SK-N-SH (cell line): ENCODE measurements around the gene ASCL5.

Experiments
- POLR2AphosphoS5 ChIP-seq: IDR thresholded peaks from 2 replicates; pipeline ENCODE4 v1.6.1; 2012; ENCODE audit warnings: low read depth, low read length
- TEAD4 ChIP-seq: IDR thresholded peaks from 2 replicates; pipeline ENCODE4 v1.4.0; 2012; ENCODE audit warnings: mild to moderate bottlenecking, borderline replicate concordance; ENCODE audit not compliant: insufficient read depth
- TF ChIP-seq, protein P1 (sequence below): IDR thresholded peaks from 2 replicates; pipeline ENCODE4 v1.6.1; 2012; ENCODE audit warnings: mild to moderate bottlenecking, low read depth, low read length, moderate library complexity
- TF ChIP-seq, protein P2 (sequence below): fragments of 200-600 bp; sonication (generic); IDR thresholded peaks from 2 replicates; pipeline ENCODE4 v1.6.1; 2017; ENCODE audit warnings: antibody characterized with exemption, mild to moderate bottlenecking, moderate library complexity

DNA sequence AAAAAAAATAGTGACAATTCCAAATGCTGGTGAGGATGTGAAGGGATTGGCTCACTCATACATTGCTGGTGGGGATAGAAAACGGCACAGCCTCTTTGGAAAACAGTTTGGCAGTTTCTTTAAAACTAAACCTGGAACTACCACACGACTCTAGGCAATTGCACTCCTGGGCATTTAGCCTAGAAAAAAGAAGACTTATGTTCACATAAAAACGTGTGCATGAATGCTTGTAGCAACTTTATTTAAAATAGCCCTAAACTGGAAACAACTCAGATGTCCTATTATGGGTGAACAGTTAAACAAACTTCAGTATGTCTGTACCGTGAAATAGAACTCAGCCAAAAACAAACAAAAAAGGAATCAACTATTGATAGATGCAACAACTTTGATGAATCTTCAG, 36.7 kb upstream of the ASCL5 start:
- TF ChIP-seq POLR2AphosphoS5: no peak
- TF ChIP-seq TEAD4: no peak
- TF ChIP-seq, protein P1, sequence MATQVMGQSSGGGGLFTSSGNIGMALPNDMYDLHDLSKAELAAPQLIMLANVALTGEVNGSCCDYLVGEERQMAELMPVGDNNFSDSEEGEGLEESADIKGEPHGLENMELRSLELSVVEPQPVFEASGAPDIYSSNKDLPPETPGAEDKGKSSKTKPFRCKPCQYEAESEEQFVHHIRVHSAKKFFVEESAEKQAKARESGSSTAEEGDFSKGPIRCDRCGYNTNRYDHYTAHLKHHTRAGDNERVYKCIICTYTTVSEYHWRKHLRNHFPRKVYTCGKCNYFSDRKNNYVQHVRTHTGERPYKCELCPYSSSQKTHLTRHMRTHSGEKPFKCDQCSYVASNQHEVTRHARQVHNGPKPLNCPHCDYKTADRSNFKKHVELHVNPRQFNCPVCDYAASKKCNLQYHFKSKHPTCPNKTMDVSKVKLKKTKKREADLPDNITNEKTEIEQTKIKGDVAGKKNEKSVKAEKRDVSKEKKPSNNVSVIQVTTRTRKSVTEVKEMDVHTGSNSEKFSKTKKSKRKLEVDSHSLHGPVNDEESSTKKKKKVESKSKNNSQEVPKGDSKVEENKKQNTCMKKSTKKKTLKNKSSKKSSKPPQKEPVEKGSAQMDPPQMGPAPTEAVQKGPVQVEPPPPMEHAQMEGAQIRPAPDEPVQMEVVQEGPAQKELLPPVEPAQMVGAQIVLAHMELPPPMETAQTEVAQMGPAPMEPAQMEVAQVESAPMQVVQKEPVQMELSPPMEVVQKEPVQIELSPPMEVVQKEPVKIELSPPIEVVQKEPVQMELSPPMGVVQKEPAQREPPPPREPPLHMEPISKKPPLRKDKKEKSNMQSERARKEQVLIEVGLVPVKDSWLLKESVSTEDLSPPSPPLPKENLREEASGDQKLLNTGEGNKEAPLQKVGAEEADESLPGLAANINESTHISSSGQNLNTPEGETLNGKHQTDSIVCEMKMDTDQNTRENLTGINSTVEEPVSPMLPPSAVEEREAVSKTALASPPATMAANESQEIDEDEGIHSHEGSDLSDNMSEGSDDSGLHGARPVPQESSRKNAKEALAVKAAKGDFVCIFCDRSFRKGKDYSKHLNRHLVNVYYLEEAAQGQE: no peak
- TF ChIP-seq, protein P2, sequence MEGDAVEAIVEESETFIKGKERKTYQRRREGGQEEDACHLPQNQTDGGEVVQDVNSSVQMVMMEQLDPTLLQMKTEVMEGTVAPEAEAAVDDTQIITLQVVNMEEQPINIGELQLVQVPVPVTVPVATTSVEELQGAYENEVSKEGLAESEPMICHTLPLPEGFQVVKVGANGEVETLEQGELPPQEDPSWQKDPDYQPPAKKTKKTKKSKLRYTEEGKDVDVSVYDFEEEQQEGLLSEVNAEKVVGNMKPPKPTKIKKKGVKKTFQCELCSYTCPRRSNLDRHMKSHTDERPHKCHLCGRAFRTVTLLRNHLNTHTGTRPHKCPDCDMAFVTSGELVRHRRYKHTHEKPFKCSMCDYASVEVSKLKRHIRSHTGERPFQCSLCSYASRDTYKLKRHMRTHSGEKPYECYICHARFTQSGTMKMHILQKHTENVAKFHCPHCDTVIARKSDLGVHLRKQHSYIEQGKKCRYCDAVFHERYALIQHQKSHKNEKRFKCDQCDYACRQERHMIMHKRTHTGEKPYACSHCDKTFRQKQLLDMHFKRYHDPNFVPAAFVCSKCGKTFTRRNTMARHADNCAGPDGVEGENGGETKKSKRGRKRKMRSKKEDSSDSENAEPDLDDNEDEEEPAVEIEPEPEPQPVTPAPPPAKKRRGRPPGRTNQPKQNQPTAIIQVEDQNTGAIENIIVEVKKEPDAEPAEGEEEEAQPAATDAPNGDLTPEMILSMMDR: no peak
